GM21576 (cell line): Measurements from ENCODE around the gene SCPEP1.

Experiments used
- ATAC-seq: cut with Tn5 transposase; IDR thresholded peaks from one replicate; pipeline ENCODE4 v1.9.1; 2021; ENCODE audit warnings: mild to moderate bottlenecking, moderate library complexity; ENCODE audit not compliant: unreplicated experiment

Gene SCPEP1

DNA sequence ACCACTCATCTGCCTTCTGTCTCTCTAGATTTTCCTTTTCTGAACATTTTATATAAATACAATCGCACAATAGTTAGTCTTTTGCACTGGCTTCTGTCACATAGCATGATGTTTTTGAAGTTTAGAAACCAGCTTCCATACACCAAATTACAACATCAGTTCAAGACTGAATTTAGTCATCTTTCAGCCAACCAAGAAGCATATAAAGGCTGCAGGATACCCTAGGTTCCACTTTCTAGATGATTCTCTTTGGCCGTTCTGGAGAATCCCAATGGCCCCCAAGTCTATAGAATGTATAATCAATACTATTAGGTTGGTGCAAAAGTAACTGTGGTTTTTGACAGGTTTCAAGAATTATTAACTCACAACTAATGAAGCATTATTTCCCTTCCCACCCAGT is 19.4 kb downstream of the SCPEP1 start:
- no peak for ATAC-seq

DNA sequence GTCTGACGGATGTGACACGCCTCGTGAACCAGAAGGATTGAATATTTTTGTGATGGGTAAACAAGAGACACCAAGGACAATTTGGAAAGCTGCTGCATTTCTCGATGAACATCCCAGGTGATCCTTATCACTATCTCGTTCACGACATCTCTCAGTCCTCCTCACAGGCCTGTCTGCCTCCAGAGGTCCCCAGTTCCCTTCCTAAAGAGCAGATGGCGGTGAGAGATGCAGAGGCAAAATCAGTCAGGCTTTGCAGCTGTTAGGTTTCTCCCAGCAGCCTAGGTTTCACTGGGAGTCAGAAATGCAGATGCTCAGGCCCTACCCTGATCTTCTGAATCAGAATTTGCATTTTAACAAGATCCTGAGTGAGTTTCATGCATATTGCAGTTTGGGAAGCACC is 23.6 kb downstream of the SCPEP1 start:
- ATAC-seq = no peak

DNA sequence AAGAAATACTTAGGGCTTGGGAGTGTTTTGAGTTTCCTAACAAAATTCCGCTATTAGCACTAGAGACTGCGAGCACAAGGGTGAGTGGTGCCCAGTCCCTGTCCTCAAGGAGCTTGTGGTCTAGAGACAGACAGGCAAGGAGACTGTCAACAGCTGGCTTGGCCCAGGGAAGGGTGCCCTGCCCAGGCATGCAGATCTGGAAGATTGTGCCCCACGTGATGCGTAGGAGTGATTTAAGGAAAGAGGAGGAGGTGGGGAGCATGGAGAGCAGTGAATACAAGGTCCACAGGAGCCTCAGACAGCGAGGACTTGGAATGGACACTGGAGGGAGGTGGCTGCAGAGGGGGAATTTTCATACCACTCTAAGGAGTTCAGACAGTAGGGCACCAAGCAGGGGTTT is 25.0 kb downstream of the SCPEP1 start:
- no peak for ATAC-seq

DNA sequence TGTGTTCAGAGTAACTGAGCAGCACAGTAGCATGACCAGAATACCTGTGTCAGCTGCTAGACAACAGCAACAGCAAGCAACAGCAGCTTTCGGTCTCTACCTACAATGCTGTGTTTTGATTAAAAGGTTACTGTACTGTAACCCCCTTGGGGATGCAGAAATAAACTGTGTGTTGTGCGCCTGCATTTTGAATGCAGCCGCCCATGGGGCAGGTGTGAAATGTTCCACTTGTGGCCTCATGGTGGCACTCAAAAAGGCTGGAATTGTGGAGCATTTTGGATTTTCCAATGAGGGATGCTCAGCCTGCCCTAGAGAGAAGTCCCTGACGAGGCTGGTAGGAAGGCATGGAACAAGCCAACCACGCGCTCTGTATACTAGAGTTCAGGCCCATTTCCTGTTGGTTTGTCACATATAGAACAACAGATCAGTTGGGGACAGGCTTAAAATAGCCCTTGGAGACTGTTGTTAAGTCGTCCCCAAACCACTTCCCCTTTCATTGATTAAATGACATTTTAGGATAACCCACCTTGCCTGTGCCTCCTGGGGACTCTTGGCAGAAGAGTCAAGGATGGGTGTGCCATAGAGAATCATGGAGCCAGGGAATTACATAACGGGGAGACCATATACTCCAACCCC is 27.1 kb downstream of the SCPEP1 start:
- ATAC-seq = peak; percentile 89

DNA sequence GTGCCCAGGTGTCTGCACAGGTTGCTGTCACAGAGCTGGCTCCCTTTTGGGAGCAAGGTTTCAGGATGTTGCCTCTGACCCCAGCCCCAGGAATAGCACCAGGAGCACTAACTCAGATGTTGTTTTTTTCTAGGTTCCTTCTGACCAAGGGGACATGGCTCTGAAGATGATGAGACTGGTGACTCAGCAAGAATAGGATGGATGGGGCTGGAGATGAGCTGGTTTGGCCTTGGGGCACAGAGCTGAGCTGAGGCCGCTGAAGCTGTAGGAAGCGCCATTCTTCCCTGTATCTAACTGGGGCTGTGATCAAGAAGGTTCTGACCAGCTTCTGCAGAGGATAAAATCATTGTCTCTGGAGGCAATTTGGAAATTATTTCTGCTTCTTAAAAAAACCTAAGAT is 28.1 kb downstream of the SCPEP1 start:
- no peak for ATAC-seq

DNA sequence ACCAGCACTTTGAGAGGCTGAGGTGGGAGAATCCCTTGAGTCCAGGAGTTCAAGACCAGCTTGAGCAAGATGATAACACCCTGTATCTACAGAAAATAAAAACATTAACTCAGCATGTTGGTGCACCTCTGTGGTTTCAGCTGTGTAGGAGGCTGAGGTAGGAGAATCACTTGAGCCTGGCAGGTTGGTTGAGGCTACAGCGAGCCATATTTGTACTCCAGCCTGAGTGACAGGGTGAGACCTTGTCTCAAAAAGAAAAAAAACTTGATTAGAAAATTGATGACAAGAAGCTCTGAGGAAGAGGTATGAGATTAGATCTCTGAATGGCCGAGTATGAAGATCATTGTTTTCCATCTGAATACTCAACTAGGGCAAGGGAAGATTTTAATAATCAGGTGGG is 31.0 kb downstream of the SCPEP1 start:
- ATAC-seq = no peak

DNA sequence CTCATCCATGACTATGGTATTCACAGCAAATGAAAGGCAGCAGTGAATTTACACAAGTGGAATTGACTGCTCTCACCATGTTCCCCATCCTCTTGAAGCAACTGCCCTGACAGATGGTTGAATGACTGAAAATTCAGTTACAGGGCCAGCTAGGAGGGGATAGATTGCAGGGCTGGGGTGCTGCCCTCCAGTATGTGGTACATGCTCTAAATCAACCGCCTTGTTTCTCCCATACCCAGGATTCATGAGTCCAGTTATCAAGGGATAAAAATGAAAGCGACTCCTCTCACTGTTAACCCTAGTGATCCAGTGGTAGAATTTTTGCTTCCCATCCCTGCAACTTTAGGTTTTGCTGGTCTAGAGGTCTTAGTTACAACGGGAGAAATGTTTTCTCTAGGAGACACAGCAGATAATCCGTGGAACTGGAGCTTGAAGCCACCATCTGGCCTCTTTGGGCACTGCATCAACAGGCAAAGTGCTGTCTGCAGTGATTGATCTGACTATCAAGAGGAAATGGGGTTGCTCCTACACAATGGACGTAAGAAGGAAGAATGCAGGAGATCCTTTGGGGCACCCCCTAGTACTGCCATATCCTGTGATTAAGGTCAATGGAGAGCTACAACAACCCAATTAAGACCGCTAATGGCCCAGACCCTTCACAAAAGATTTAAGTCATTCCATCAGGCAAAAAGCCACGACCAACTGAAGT is 32.0 kb downstream of the SCPEP1 start:
- ATAC-seq = peak; percentile 52

DNA sequence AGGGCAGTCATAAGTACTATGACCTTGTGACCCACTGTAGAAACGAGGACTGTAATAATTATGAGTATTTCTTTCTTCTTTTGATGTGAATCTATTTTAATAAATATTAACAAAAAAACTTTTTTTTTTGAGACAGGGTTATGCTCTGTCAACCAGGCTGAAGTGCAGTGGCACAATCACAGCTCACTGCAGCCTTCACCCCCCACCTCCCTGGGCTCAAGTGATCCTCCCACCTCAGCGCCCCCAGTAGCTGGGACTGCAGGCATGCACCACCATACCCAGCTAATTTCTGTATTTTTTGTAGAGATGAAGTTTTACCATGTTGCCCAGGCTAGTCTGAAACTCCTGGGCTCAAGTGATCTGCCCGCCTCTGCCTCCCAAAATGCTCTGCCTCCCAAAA is 32.6 kb downstream of the SCPEP1 start:
- ATAC-seq = no peak

DNA sequence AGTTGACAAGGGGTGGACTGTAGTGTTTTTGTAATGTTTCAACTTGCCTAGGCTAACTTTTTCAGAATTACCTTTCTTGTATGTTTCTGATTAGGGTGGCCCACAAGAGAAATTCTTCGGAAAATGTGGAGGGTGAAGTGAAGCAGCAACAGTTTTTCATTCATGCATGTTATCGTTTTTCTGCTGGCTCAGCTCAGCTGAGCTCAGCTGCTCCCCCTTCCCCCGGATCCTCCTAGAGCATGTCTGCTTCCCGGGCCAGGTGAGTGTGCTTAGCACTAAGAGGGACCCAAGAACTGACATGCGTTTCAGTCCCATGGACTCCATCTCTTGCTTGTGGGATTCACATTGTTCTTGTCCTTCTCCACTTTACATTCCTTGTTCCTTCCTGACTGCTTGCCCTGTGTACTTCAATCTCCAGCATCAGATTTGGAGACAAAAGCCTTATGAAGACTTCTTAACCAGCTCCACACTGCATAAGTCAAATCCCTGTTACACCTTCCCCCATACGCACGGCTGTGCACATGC is 33.6 kb downstream of the SCPEP1 start:
- ATAC-seq = no peak

DNA sequence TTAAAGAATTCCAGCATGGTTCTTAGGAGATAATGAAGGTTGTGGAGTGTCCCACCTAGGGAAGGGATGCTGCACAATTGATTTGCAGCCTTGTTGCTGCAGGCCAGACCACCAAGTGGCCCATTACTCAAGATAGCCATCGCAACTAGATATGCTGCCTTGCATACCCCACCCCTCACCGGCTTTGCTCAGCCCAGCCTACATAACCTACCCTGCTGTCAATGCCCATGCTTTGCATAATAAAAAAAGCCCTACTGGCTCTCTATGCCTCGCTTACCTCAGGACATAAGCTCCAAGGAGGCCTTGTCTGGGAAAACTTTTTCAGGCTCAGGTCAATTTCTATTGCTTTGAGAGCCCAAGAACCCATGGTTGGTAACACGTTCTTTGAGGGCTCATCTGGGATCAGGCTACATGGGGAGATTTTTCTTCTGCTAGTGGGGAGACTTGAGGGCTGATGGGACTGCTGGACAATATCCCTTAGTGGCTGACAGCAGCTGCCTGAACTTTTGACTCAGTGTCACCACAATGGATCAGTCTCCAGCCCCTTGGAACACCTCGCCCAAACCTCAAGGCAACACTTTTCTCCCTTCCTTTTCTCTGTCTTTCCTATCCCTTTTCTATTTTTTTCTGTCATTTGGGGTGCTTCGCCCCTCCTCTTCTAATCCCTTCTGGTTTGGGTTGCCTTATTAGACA is 38.3 kb downstream of the SCPEP1 start:
- no peak for ATAC-seq

DNA sequence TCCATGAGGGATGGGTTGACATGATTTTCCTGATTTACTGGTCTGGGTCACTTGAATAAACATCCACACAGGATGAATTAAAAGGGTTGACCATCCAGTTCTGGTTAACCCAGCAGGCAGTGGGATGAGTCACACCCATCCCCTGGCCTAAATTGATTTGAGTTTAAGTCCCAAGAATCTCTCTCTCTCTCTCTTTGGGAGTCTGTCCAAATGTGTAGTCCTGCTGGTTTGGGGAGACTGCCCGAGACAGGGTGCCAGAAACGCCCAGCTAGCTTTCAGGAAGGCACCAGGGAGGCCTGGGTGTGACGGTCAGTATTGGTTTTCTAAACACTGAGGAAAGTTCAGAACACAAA is 38.8 kb downstream of the SCPEP1 start:
- no peak for ATAC-seq

DNA sequence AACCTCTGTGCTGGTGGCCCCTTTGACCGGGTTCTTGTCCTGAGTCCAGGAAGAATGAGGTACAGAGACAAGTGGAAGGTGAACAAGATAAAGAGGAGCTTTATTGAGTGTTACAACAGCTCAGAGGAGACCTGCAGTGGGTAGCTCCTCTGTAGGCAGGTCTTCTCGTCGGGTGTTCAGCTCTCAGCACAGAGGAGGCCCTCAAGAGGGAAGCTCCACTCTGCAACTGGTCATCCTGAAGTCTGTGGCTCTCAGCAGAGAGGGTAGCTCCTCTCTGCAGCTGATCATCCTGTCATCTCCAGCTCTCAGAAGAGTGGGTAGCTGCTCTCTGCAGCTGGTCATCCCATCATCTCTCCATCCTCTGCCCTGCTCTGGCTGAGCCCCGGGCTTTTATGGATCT is 39.7 kb downstream of the SCPEP1 start:
- no peak for ATAC-seq

DNA sequence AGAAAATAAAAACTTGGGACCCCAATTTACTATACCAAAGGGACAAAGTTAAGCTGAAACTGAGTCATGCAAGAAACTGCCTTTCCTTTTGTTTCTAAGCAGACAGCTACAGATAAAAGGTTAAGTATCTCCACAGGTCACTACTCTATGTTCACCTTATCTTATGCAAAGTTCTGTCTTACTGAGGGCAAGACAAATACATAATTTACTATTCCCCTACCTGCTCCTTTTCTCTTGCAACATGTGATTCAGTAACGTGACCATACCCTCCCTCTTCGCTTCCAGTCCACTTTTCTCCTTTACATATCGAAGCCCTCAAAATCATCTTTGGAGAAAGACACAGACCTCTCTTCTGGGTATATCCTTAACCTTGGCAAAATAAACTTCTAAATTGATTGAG is 42.3 kb downstream of the SCPEP1 start:
- ATAC-seq = no peak

DNA sequence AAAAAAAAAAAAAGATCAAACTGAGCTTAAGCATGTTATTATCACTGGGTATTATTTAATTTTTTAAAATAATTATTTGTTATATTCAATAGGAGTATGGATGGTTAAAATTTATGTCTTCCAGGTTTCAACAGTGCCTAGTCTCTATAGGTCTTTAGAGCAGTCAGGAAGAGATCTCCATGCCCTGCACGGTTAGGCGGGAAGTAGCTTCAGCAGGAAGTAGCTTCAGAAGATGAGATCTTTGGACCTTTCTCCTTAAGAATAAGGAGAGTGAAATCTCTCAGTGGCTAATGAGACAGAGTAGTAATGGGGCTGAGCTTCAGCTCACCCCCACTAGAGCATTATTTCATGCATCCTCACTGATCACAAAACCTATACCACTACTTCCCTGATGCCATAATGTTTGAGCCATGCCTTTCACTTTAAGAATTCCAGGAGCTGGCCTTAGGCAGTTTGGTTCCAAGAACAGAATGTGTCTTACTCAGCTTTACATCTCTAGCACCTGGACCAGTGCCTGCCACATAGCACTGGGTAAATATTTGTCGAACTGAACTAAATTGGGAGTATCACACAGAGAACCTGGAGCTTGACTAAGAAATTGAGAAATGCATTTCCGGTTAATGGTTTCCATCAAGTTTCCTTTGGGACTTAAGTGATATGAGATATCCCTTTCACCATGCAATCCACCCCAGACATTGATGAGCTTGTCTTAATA is 43.5 kb downstream of the SCPEP1 start:
- ATAC-seq = no peak

DNA sequence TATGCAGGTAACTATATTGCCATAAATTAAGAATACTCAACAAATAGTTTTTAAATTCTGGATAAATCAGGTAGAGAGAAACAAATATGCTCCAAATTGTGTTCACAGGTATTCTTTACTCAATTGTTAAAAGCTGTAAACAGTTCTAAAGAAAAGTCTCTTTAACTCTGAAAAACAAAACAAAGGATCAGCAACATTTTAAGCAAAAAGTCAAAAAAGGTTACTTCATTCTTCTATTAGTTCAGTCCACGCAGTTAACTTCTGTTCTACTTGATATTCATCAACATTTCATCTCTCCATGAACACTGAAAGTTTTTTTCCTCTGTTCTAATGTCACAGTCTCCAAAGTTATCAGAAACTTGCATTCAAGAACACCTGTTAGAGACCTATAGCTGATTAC is 47.9 kb downstream of the SCPEP1 start:
- no peak for ATAC-seq

DNA sequence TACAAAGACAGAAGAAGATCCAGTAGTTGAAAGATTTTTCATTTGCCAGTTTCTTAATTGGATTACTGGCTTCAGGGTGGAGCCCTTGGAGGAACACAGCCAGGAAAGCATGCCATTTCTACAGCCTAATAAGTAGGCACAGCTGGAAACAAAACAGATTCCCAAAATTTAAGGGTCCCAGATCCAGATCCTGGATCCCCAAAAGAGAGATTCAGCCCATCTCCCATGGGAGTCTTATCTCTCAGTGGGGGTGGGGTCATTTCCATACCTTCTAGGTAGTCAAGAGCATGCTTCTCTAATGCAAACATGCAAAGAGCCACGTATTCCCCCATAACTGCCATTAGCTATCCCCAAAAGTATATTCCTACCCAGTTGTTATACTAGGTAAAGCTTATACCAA is 49.9 kb downstream of the SCPEP1 start:
- no peak for ATAC-seq

DNA sequence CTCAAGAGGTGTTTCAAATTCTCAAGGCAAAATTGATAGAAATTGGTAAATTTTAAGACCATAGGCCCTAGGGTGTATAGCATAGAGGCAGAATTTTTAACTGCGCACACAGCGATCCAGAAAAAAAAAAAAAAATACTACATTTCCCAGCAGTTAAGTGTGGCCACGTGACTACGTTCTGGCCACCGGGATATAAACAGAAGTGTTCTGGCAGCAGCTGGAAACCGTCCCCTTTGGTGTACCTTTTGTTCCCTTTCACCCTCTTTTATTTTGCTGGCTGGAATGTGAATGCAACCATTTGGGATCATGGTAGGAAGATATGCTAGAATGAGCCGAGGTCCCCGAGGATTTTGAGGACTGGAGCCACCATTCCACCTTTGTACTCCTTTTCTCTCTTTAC is 54.4 kb downstream of the SCPEP1 start:
- ATAC-seq = no peak

DNA sequence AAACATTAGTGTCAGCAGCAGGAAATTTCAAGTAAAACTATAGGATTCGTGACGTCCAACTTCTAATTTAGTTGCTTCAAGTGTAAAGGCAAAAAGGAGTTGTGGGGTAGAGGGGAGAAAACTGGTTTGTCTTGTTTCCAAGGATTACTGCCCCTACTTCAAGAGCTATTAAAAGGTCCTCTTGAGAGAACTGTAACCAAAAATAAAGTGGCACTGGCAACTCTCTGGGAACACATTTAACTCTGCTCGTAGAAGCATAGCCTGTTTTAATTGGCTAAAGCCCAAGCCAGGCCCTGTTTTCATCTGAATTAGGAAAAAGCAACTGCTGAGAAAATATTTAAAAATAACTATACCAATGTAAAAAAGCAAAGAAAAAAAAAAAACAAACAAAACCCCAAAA is 55.4 kb downstream of the SCPEP1 start:
- ATAC-seq = no peak

DNA sequence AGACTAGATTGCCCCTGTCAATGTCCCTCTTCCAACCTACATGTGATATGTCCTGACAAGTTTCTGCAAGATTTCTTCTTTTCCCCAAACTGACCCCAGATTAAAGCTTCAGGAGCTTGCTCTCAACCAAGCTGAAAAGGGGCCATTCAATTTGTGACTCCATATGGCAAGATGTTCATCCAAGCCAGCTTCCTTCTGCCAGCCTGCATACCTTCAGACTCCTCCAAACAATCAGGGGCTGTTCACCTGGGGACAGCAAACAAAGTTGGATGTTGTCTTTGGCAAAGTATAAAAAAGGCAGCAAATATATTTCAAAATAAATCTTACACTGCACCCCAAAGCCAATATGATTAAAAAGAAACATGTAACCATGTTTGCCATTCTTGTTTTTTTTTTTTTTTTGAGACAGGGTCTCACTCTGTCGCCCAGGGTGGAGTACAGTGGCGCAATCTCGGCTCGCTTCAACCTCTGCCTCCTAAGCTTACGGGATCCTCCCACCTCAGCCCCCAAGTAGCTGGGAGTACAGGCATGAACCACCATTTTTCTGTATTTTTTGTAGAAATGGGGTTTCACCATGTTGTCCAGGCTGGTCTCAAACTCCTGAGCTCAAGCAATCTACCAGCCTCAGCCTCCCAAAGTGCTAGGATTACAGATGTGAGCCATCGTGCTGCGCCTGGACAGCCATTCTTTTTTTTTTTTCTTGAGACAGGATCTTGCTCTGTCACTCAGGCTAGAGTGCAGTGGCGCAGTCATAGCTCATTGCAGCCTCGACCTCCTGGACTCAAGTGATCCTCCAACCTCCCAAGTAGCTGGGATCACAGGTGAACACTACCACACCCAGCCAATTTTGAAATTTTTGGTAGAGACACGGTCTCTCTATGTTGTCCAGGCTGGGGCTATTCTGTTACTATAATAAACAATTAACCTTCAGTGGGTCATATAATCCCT is 57.1 kb downstream of the SCPEP1 start:
- no peak for ATAC-seq

DNA sequence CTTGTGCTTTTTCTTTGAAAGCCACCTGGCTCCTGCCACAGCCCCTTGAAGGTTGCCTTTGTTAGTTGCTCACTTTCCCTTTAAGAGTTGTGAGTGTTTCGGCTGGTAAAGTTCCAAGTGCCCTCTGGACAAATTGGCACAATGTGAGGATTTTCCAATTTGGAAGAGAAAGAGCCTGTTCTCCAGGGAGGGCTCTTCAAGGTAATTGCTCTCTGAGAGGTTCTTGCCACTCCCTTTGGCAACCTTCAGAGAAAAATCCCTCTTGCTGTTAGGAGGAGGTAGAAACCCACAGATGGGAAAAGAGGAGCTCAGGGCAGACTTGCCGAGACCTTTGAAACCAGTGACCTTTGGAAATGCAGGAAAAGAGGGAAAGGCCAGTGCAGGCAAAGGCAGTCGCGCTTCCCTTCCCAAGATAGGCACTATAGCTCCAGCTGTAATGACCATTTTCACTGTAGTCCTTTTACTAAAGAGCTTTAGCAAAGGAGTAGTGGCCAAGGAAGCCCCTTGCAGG is 58.1 kb downstream of the SCPEP1 start:
- no peak for ATAC-seq
